GM23338 (cell line): ENCODE data around the gene MECP2. TPM values are rescaled to one million over a fixed set of nuclear protein-coding genes. Genes with fewer than 3 reads are reported as not detected.
A peak's percentile ranks its signal among the peaks of the same experiment; 100 is the strongest.

ENCODE experiments used
- ATAC-seq: fragments of 200-7000 bp; cut with Tn5 transposase; 3 replicates; pipeline ENCODE4 v1.9.1; 2020
- DNase-seq: peaks from one replicate; pipeline ENCODE4 v3.0.0-alpha.2; 2015; ENCODE audit warnings: low spot score
- H2AFZ ChIP-seq: fragments of 200-600 bp; sonication (generic); 2 replicates; pipeline ENCODE4 v1.8.0; 2016; ENCODE audit warnings: antibody characterized with exemption, mild to moderate bottlenecking, moderate library complexity
- H3F3A ChIP-seq: fragments of 200-600 bp; sonication (generic); replicated peaks from 2 replicates; pipeline ENCODE4 v1.8.0; 2017; ENCODE audit warnings: antibody characterized with exemption, mixed run types, low read depth
- H3K27ac ChIP-seq: fragments of 200-600 bp; sonication (generic); 2 replicates; pipeline ENCODE4 v1.6.1; 2016; ENCODE audit warnings: low read depth
- H3K27me3 ChIP-seq: fragments of 200-600 bp; sonication (generic); 2 replicates; pipeline ENCODE4 v1.8.0; 2016; ENCODE audit warnings: mild to moderate bottlenecking, mixed run types, moderate library complexity; ENCODE audit not compliant: insufficient read depth
- H3K36me3 ChIP-seq: fragments of 200-600 bp; sonication (generic); 2 replicates; pipeline ENCODE4 v1.8.0; 2016; ENCODE audit warnings: mild to moderate bottlenecking; ENCODE audit not compliant: insufficient read depth
- H3K4me1 ChIP-seq: fragments of 200-600 bp; sonication (generic); 2 replicates; pipeline ENCODE4 v1.8.0; 2016; ENCODE audit warnings: mild to moderate bottlenecking, moderate library complexity; ENCODE audit not compliant: insufficient read depth
- H3K4me2 ChIP-seq: fragments of 200-600 bp; sonication (generic); 2 replicates; pipeline ENCODE4 v1.7.1; 2017; ENCODE audit warnings: mixed run types
- H3K4me3 ChIP-seq: fragments of 200-600 bp; sonication (generic); 2 replicates; pipeline ENCODE4 v1.6.1; 2016; ENCODE audit warnings: mixed run types
- H3K79me2 ChIP-seq: fragments of 200-600 bp; sonication (generic); replicated peaks from 2 replicates; pipeline ENCODE4 v1.8.0; 2017; ENCODE audit warnings: mild to moderate bottlenecking; ENCODE audit not compliant: insufficient read depth
- H3K9me2 ChIP-seq: fragments of 200-600 bp; sonication (generic); 2 replicates; pipeline ENCODE4 v1.8.0; 2017; ENCODE audit not compliant: insufficient read depth
- H4K20me1 ChIP-seq: fragments of 200-600 bp; sonication (generic); replicated peaks from 2 replicates; pipeline ENCODE4 v1.8.0; 2017; ENCODE audit warnings: mild to moderate bottlenecking; ENCODE audit not compliant: insufficient read depth
- H3K27ac Mint-ChIP-seq: 2 replicates; pipeline ENCODE4 v1.8.0; 2020; ENCODE audit warnings: inconsistent platforms, mild to moderate bottlenecking, moderate library complexity, mixed read lengths
- H3K27me3 Mint-ChIP-seq: 3 replicates; pipeline ENCODE4 v1.8.0; 2022; ENCODE audit warnings: low read depth, mild to moderate bottlenecking, moderate library complexity, mixed read lengths, inconsistent platforms; ENCODE audit not compliant: insufficient read depth, poor library complexity
- H3K36me3 Mint-ChIP-seq: 3 replicates; pipeline ENCODE4 v1.8.0; 2021; ENCODE audit warnings: low read depth, mild to moderate bottlenecking, inconsistent platforms, moderate library complexity, mixed read lengths
- H3K4me1 Mint-ChIP-seq: 3 replicates; pipeline ENCODE4 v1.8.0; 2020; ENCODE audit warnings: mild to moderate bottlenecking, inconsistent platforms, mixed read lengths
- H3K4me3 Mint-ChIP-seq: 3 replicates; pipeline ENCODE4 v1.8.0; 2021; ENCODE audit warnings: moderate library complexity, mild to moderate bottlenecking, inconsistent platforms, mixed read lengths
- H3K9me3 Mint-ChIP-seq: 3 replicates; pipeline ENCODE4 v1.8.0; 2020; ENCODE audit warnings: moderate library complexity, mild to moderate bottlenecking, inconsistent platforms, mixed read lengths
- CREB1 ChIP-seq: fragments of 250-450 bp; sonication (Bioruptor Pico); IDR thresholded peaks from 2 replicates; pipeline ENCODE4 v1.5.0; 2020; ENCODE audit warnings: low read depth, mild to moderate bottlenecking, moderate library complexity
- ETS1 ChIP-seq: IDR thresholded peaks from 2 replicates; pipeline ENCODE4 v1.6.1; 2016; ENCODE audit warnings: antibody characterized with exemption
- EZH2 ChIP-seq: fragments of 200-600 bp; sonication (generic); IDR thresholded peaks from one replicate; pipeline ENCODE4 v1.8.0; 2017; ENCODE audit warnings: antibody characterized with exemption, mild to moderate bottlenecking, low read depth; ENCODE audit not compliant: unreplicated experiment
- EZH2phosphoT487 ChIP-seq: fragments of 200-600 bp; sonication (generic); IDR thresholded peaks from one replicate; pipeline ENCODE4 v1.8.1; 2018; ENCODE audit warnings: antibody characterized with exemption; ENCODE audit not compliant: unreplicated experiment
- JUNB ChIP-seq: IDR thresholded peaks from one replicate; pipeline ENCODE4 v1.6.1; 2016; ENCODE audit warnings: antibody characterized with exemption; ENCODE audit not compliant: unreplicated experiment
- POLR2AphosphoS5 ChIP-seq: IDR thresholded peaks from 2 replicates; pipeline ENCODE4 v1.6.1; 2016; ENCODE audit warnings: antibody characterized with exemption, low read depth
- REST ChIP-seq: IDR thresholded peaks from one replicate; pipeline ENCODE4 v1.6.1; 2018; ENCODE audit warnings: antibody characterized with exemption; ENCODE audit not compliant: unreplicated experiment
- STAT1 ChIP-seq: IDR thresholded peaks from one replicate; pipeline ENCODE4 v1.6.1; 2016; ENCODE audit warnings: antibody characterized with exemption; ENCODE audit not compliant: unreplicated experiment
- ZNF114 ChIP-seq: fragments of 250-450 bp; sonication (Bioruptor Pico); IDR thresholded peaks from 2 replicates; pipeline ENCODE4 v1.5.0; 2020; ENCODE audit warnings: mild to moderate bottlenecking, moderate library complexity
- ZNF331 ChIP-seq: fragments of 250-450 bp; sonication (Bioruptor Pico); IDR thresholded peaks from 2 replicates; pipeline ENCODE4 v1.5.0; 2020; ENCODE audit warnings: low read depth, mild to moderate bottlenecking, moderate library complexity
- ZNF462 ChIP-seq: fragments of 250-450 bp; sonication (Bioruptor Pico); IDR thresholded peaks from 2 replicates; pipeline ENCODE4 v1.5.0; 2020; ENCODE audit warnings: mild to moderate bottlenecking, moderate library complexity
- polyA plus RNA-seq: library from polyadenylated mRNA; unstranded; fragments of >200 nt; fragmentation: Nextera tagmentation; extraction: Ambion mirVana; gene quantifications from 2 replicates; pipeline ENCODE4 v1.2.1, GENCODE V29; 2016
- total RNA-seq: library from RNA; depleted of rRNA; stranded (reverse); fragments of >200 nt; shearing (Covaris generic); gene quantifications from 2 replicates; pipeline ENCODE4 v1.2.3, GENCODE V29; 2014
- TF ChIP-seq, protein P1 (sequence below), 2 experiments: fragments of 200-600 bp in 1 of 2; sonication (generic) in 1 of 2; conservative IDR thresholded peaks; 2 replicates each; pipeline versions ENCODE4 v1.5.1 to v1.6.1; 2016 to 2017; ENCODE audit warnings: antibody characterized with exemption in 2 of 2, low read depth in 2 of 2, mild to moderate bottlenecking in 2 of 2, moderate library complexity in 1 of 2

MECP2 gene
- total and polyA plus RNA-seq, 2 experiments from 2014 or later, result 27.7 to 32.7 TPM

DNA sequence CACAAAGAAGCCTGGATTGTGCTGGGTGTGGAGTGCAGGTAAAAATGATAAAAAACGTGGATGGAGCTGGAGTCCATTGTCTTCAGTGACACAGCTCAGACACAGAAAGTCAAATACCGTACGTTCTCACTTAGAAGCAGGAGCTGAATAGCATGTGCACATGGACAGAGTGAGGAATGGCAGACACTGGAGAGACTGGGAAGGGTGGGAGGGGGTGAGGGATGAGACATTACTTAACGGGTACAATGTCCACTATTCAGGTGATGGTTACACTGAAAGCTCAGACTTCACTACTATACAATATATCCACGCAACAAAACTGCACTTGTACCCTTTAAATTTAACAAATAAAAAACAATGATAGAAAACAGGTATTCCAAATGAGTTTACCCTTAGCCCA lies 59.8 kb downstream of the MECP2 start (continued):
- TF ChIP-seq REST, result no peak
- TF ChIP-seq CREB1 (CRISPR knock-in tag), result no peak
- no peak for TF ChIP-seq POLR2AphosphoS5
- TF ChIP-seq EZH2phosphoT487, result no peak
- TF ChIP-seq EZH2, result no peak
- no peak for TF ChIP-seq ZNF331 (CRISPR knock-in tag)
- TF ChIP-seq, protein P1, sequence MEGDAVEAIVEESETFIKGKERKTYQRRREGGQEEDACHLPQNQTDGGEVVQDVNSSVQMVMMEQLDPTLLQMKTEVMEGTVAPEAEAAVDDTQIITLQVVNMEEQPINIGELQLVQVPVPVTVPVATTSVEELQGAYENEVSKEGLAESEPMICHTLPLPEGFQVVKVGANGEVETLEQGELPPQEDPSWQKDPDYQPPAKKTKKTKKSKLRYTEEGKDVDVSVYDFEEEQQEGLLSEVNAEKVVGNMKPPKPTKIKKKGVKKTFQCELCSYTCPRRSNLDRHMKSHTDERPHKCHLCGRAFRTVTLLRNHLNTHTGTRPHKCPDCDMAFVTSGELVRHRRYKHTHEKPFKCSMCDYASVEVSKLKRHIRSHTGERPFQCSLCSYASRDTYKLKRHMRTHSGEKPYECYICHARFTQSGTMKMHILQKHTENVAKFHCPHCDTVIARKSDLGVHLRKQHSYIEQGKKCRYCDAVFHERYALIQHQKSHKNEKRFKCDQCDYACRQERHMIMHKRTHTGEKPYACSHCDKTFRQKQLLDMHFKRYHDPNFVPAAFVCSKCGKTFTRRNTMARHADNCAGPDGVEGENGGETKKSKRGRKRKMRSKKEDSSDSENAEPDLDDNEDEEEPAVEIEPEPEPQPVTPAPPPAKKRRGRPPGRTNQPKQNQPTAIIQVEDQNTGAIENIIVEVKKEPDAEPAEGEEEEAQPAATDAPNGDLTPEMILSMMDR (conservative IDR thresholded peaks at IDR 0.05; ENCODE audit: low read depth in 2 of 2), result no peak
- no peak for TF ChIP-seq ETS1
- TF ChIP-seq ZNF114, result no peak
- no peak for TF ChIP-seq STAT1
- no peak for TF ChIP-seq JUNB

DNA sequence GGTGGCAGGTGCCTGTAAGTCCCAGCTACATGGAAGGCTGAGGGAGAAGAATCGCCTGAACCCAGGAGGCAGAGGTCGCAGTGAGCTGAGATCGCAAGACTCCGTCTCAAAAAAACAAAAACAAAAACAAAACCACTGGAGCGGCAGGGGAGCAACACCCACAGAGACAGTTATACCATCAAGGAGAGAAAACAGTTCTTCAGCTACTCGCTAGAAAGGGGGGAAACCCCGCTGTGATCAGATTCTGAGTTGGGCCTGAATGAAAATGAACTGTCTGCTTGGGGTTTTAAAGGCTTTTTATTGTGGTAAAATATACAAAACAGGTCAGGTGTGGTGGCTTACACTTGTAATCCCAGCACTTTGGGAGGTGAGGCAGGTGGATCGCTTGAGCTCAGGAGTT lies 61.0 kb downstream of the MECP2 start:
- Histone ChIP-seq H3K9me2 (no peaks in the 10 kb centered on the region), H3K27me3 (no peaks in the 10 kb centered on the region), H3K27ac (0 out of 2 replicates have a peak overlapping the region, but pooled peaks have one; percentile 55), H3K4me1 (peaks cover 11% of the 10 kb centered on the region; the same call in 1 of the 2 replicates), H3K79me2 (peaks cover 24% of the 10 kb centered on the region), H2AFZ (no peak overlapping the region), H4K20me1 (no peaks in the 10 kb centered on the region), H3K36me3 (no peaks in the 10 kb centered on the region), H3K4me3 (no peak overlapping the region), H3K4me2 (no peak overlapping the region), H3F3A (no peaks in the 10 kb centered on the region)
- ATAC-seq (peak; percentile 59), DNase-seq (peak; percentile 55)
- no peaks in the 10 kb centered on the region for H3K9me3 Mint-ChIP-seq
- peaks cover 60% of the 10 kb centered on the region for H3K4me1 Mint-ChIP-seq
- peaks cover 19% of the 10 kb centered on the region; the same call in 2 of the 3 replicates for H3K36me3 Mint-ChIP-seq
- H3K27me3 Mint-ChIP-seq, result peaks cover 13% of the 10 kb centered on the region
- H3K27ac Mint-ChIP-seq, result no peak overlapping the region
- H3K4me3 Mint-ChIP-seq, result no peak overlapping the region
- TF ChIP-seq ZNF462 (CRISPR knock-in tag), result no peak
